Osteoblast (primary cell): ENCODE results near the gene GRID1. TPM values are rescaled to one million over a fixed set of nuclear protein-coding genes. Genes with fewer than 3 reads are reported as not detected.

Experiments
- DNase-seq: peaks from one replicate; pipeline ENCODE4 v3.0.0; 2011; ENCODE audit warnings: low spot score, mixed read lengths; ENCODE audit not compliant: insufficient read length; ENCODE audit errors: missing footprints
- H2AFZ ChIP-seq: 2 replicates; pipeline ENCODE4 v1.6.0; 2011; ENCODE audit warnings: mild to moderate bottlenecking, low read length
- H3K27ac ChIP-seq: 2 replicates; pipeline ENCODE4 v1.5.1; 2011; ENCODE audit warnings: mild to moderate bottlenecking, low read depth, low read length, moderate library complexity
- H3K27me3 ChIP-seq: 2 replicates; pipeline ENCODE4 v1.6.0; 2012; ENCODE audit warnings: mild to moderate bottlenecking, control low read depth, inconsistent platforms, low read length, moderate library complexity; ENCODE audit not compliant: insufficient read depth
- H3K36me3 ChIP-seq: 2 replicates; pipeline ENCODE4 v1.5.1; 2011; ENCODE audit warnings: mild to moderate bottlenecking, low read length, control low read depth, moderate library complexity; ENCODE audit not compliant: insufficient read depth
- H3K4me1 ChIP-seq: 2 replicates; pipeline ENCODE4 v1.5.1; 2011; ENCODE audit warnings: mild to moderate bottlenecking, low read length, control low read depth, moderate library complexity; ENCODE audit not compliant: insufficient read depth
- H3K4me2 ChIP-seq: 2 replicates; pipeline ENCODE4 v1.6.0; 2011; ENCODE audit warnings: mild to moderate bottlenecking, low read length; ENCODE audit not compliant: insufficient read depth
- H3K4me3 ChIP-seq: fragments of 200-600 bp; sonication (generic); 3 replicates; pipeline ENCODE4 v1.5.1; 2012; ENCODE audit warnings: mild to moderate bottlenecking, low read length, inconsistent platforms; ENCODE audit not compliant: insufficient read depth
- H3K79me2 ChIP-seq: 2 replicates; pipeline ENCODE4 v1.6.0; 2012; ENCODE audit warnings: mild to moderate bottlenecking, low read length, control low read depth, inconsistent platforms; ENCODE audit not compliant: insufficient read depth
- H3K9me3 ChIP-seq: 2 replicates; pipeline ENCODE4 v1.5.1; 2011; ENCODE audit warnings: low read depth, low read length, control low read depth
- H4K20me1 ChIP-seq: 2 replicates; pipeline ENCODE4 v1.6.0; 2012; ENCODE audit warnings: mild to moderate bottlenecking, low read length, control low read depth; ENCODE audit not compliant: insufficient read depth
- CTCF ChIP-seq: IDR thresholded peaks from 2 replicates; pipeline ENCODE4 v1.5.1; 2011; ENCODE audit warnings: mild to moderate bottlenecking, low read depth, low read length, moderate library complexity; ENCODE audit errors: extremely low read depth
- total RNA-seq: library from RNA; depleted of rRNA; stranded (reverse); fragments of >200 nt; gene quantifications from 2 replicates; pipeline ENCODE4 v1.2.3, GENCODE V29; 2012

GRID1 gene
- total RNA-seq, 1 donor, result not detected

- no peak overlapping the region for H3K4me3 ChIP-seq
- H3K9me3 ChIP-seq, result no peaks in the 10 kb centered on the region
- no peak for TF ChIP-seq CTCF
- H3K4me1 ChIP-seq, result no peaks in the 10 kb centered on the region
- no peaks in the 10 kb centered on the region for H4K20me1 ChIP-seq
- no peak overlapping the region for H2AFZ ChIP-seq
- H3K79me2 ChIP-seq, result no peaks in the 10 kb centered on the region
- no peak overlapping the region for H3K4me2 ChIP-seq
- H3K27me3 ChIP-seq, result no peaks in the 10 kb centered on the region
- DNase-seq, result no peak
- no peaks in the 10 kb centered on the region for H3K36me3 ChIP-seq
- H3K27ac ChIP-seq, result no peak overlapping the region
Observed at GRCh38 chr10:85600744-85601081, 765.9 kb downstream of the GRID1 start.

GRCh38 chr10:85600026-85600743 lies 766.4 kb downstream of the GRID1 start:
- no peaks in the 10 kb centered on the region for H4K20me1 ChIP-seq
- H2AFZ ChIP-seq, result no peak overlapping the region
- no peaks in the 10 kb centered on the region for H3K79me2 ChIP-seq
- no peaks in the 10 kb centered on the region for H3K4me1 ChIP-seq
- no peak for TF ChIP-seq CTCF
- H3K27ac ChIP-seq, result no peak overlapping the region
- H3K36me3 ChIP-seq, result no peaks in the 10 kb centered on the region
- H3K27me3 ChIP-seq, result no peaks in the 10 kb centered on the region
- no peaks in the 10 kb centered on the region for H3K9me3 ChIP-seq
- H3K4me2 ChIP-seq, result no peak overlapping the region
- no peak for DNase-seq
- no peak overlapping the region for H3K4me3 ChIP-seq

GRCh38 chr10:85599081-85599480 lies 767.5 kb downstream of the GRID1 start:
- Histone ChIP-seq H3K27me3 (no peaks in the 10 kb centered on the region), H2AFZ (no peak overlapping the region), H4K20me1 (no peaks in the 10 kb centered on the region), H3K4me2 (no peak overlapping the region), H3K4me1 (no peaks in the 10 kb centered on the region), H3K36me3 (no peaks in the 10 kb centered on the region), H3K9me3 (no peaks in the 10 kb centered on the region), H3K27ac (no peak overlapping the region), H3K79me2 (no peaks in the 10 kb centered on the region), H3K4me3 (no peak overlapping the region)
- DNase-seq, result no peak
- TF ChIP-seq CTCF, result no peak

GRCh38 chr10:85598646-85599045 lies 767.9 kb downstream of the GRID1 start:
- Histone ChIP-seq H4K20me1 (no peaks in the 10 kb centered on the region), H3K36me3 (no peaks in the 10 kb centered on the region), H3K27me3 (no peaks in the 10 kb centered on the region), H2AFZ (no peak overlapping the region), H3K9me3 (no peaks in the 10 kb centered on the region), H3K27ac (no peak overlapping the region), H3K4me2 (no peak overlapping the region), H3K4me3 (no peak overlapping the region), H3K4me1 (no peaks in the 10 kb centered on the region), H3K79me2 (no peaks in the 10 kb centered on the region)
- no peak for DNase-seq
- TF ChIP-seq CTCF, result no peak
